ENCODE measurements around the gene KCNIP1.

Gene KCNIP1

GRCh38 chr5:170597872-170598271, 94.1 kb downstream of the KCNIP1 start:
- DNase-seq (ENCODE audit: low read depth), result no peak

GRCh38 chr5:170599756-170600155, 95.9 kb downstream of the KCNIP1 start:
- no peak for DNase-seq (ENCODE audit: low read depth)

GRCh38 chr5:170601619-170602018, 97.8 kb downstream of the KCNIP1 start:
- no peak for DNase-seq (ENCODE audit: low read depth)

- DNase-seq (ENCODE audit: low read depth), result no peak
These were observed 99.3 kb downstream of the KCNIP1 start for GRCh38 chr5:170603109-170603508.

GRCh38 chr5:170603578-170604565, 100.1 kb downstream of the KCNIP1 start:
- no peak for DNase-seq (ENCODE audit: low read depth)

DNA sequence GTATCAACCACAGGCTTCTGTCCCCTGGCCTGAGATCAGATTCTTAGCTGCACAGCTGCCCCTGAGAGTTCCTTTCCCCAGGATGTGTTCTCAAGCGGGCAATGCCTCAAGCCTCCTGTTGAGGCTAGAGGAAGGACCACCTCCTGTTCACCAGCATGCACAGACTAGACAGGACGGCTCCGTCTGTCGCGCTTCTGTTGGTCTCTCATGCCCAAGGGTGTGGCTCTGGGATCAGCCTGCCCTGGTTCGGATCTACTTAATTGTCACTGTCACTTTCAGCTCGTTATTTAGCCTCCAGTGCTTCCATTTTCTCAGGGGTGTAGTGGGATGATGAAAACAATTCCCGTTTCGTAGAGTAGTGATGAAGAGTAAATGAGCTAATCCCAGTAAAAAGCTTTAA, 103.1 kb downstream of the KCNIP1 start:
- DNase-seq (ENCODE audit: low read depth), result no peak

GRCh38 chr5:170611449-170612090, 107.8 kb downstream of the KCNIP1 start:
- DNase-seq (ENCODE audit: low read depth), result no peak

DNA sequence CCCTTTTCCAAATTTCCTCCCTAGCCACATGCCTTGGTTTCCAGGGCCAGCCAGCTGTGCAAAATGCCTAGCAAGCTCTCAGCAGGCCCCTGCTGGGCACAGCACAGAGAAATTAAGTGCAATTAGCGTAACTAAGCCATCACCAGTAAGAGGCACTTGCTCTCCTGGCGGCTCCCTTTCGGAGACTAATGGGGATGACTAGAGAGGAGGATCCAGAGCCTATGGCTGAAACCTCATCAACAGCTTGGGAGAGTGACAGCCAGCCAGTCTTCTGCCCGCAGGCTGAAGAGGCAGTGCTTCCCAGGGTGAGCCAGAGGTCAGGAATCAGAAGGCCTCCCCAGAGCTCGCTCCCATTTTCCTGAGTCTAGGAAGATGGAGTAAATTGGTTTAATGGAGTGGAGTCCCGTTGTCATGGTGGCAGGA, 108.4 kb downstream of the KCNIP1 start:
- DNase-seq (ENCODE audit: low read depth), result no peak

DNA sequence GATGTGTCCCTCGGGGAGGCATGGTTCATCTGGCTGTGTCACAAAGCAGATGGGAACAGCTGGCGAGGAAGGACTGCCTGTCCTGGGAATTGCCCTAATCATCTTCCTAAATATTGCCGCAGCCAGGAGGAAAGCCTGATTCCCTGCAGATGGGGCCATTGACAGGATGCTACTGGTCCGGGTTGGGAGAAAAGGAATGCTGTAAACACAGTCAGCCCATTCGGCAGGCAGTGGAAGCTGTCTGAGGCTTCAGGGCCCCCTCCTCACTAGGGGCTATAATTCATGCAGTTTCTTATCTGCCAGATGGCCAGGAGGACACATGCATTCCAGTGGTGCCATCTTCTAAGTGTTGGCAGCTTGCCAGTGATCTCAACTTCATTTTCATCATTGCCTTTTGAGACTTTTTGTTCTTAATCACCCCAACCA, 110.3 kb downstream of the KCNIP1 start:
- no peak for DNase-seq (ENCODE audit: low read depth)

GRCh38 chr5:170614720-170615119, 110.9 kb downstream of the KCNIP1 start:
- DNase-seq (ENCODE audit: low read depth), result no peak

DNA sequence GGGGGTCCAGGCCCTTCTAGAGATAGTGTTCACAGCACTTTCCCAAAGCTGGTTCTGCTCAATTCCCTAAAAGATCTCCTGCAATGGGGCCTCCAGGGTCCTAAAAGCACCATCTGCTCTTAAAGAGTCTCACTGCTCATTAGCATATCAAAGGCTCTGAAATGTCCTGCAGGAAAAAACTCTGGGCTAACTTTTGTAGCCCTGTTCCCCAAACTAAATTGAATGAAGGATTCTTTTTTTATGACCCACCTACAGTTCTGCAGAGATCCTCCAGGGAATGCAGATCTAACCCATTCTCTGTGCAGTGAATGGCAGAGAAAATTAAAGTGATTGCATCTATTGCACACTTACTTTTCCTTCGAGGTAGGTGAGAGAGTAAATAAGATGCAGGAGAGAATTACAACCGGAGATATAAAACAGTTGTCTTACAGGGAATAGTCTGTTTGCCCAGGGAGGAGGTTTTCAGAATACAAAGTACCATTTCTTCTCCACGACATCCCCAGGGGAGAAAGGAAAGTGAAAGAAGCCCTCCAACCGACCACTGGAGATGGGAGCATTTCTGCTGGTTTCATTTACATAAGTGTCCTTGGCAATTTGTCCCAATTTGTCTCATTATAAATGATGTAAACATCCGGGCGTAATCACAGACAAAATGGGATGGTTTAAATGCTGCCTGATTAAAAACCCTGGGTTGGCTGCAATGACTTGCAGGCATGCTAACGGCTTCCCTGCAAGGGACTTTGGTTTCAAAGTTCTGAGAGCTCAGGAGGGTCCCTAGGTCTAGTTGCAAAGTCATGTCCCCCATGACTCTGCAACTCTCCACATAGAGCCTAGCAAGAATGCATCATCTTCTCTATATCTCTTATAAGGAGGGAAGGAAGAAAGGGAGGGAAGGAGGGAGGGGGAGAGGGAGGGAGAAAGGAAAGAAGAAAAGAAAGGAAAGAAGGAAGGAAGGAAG, 114.0 kb downstream of the KCNIP1 start:
- no peak for DNase-seq (ENCODE audit: low read depth)

GRCh38 chr5:170619869-170620268, 116.0 kb downstream of the KCNIP1 start:
- no peak for DNase-seq (ENCODE audit: low read depth)

- no peak for DNase-seq (ENCODE audit: low read depth)
These were observed 119.1 kb downstream of the KCNIP1 start for GRCh38 chr5:170622933-170623332.

GRCh38 chr5:170623576-170624181, 119.9 kb downstream of the KCNIP1 start:
- no peak for DNase-seq (ENCODE audit: low read depth)

DNA sequence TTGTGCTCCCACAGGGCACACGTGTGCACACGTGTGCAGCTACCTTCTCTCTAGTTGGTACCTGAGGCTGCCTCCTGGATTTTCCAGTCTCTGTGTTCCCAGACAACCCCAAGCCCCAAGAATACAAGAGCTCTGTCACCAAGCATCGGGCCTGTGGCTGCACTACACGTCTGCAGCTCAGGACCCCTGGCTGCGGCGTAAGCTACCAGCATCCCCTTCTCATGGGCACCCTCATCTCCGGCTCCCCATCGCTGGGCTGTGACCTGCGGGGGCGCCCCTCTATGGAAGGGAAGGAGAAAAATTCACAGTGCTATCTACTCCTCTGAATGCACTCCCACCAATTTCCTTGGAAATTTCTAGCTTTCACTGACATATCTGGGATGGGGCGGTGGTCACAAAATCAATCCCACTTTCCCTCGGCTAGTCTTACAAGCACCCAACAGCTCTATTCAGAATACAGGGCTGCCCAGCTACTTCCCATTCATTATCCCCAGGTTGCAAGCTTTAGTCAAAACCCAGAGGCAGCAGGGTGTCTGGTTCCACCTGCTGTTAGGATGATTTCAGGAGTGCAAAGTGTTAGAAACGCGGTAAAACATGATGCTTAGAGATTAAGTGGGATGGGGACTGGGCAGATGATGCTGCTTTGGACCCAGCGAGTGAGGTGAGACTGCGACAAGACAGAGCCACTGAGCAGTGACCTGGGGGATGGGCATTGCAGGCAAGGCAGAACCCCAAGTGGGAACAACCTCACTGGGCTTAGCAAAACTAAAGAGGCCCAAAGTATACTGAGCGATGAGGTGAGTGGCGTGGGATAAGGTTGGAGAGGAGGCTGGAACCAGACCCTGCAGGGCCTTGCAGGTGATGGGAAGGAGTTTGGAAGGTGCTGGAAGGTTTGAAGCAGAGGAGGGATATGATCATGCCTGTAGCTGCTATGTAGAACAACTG, 121.7 kb downstream of the KCNIP1 start:
- DNase-seq (ENCODE audit: low read depth), result no peak

DNA sequence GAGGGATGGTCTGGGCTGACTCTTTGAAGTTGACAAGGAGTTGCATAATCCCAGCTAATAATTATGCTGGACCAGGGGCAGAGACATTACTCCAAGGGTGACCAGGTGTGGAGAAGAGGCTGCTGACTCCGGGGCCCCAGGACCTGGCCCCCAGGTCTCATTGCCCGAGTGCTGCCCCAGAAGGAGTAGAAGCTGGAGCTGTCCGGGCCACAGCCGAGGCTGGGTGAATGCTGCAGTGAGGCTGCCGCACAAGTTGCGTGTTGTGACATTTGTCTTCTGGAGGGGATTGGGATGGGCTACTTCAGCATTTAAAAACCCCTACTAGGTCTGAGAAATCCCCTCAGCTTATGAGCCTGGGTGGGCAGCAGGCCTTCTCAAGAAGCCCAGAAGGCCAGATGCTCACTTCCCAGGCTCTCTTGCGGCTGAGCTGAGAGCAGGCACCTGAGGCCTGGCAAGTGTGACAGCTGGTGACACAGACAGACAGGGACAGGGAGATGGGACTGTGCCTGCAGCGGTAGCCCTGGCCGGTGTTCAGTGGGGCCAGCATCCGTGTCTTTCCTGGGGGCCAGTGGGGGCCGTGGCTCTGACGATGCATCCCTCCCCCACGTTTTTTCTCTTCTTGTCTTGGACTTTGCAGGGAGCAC, 122.8 kb downstream of the KCNIP1 start:
- no peak for DNase-seq (ENCODE audit: low read depth)

DNA sequence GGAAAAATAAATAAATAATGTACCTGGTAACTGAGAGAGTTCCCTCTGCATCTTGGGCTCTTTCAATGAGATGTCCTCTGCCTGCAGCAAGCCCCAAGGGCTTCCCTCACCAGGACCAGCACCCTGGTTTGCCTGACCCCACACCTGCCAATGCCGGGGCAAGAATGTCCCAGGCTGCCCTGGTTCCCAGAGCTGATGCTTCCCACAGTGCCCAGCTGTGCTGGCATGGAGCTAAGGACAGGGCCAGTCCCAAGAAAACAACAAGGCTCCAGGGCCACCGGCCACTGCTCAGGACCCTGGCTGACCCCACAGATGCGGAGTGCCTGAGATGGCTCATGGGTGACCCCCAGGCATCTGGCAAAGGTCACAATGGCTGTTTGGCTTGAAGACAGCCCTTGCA, 123.5 kb downstream of the KCNIP1 start:
- no peak for DNase-seq (ENCODE audit: low read depth)

DNA sequence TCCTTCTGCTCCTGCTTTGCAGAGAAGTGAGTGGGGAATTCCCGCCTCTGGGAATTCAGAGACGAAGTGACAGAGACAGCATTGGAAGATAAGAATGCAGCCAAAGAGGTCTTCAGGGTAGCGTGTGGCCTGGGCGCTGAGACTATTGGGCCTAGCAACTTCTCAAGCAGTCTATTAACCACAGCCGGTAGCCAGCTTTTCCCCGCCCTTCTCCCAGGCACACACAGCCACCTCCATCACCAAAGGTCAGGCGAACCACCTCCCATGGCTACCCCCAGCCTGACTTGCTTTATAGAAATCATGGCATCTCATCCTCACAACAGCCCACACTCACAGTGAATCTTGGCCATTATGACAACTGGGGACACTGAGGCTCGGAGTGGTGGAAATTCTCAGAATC, 124.2 kb downstream of the KCNIP1 start:
- no peak for DNase-seq (ENCODE audit: low read depth)

DNA sequence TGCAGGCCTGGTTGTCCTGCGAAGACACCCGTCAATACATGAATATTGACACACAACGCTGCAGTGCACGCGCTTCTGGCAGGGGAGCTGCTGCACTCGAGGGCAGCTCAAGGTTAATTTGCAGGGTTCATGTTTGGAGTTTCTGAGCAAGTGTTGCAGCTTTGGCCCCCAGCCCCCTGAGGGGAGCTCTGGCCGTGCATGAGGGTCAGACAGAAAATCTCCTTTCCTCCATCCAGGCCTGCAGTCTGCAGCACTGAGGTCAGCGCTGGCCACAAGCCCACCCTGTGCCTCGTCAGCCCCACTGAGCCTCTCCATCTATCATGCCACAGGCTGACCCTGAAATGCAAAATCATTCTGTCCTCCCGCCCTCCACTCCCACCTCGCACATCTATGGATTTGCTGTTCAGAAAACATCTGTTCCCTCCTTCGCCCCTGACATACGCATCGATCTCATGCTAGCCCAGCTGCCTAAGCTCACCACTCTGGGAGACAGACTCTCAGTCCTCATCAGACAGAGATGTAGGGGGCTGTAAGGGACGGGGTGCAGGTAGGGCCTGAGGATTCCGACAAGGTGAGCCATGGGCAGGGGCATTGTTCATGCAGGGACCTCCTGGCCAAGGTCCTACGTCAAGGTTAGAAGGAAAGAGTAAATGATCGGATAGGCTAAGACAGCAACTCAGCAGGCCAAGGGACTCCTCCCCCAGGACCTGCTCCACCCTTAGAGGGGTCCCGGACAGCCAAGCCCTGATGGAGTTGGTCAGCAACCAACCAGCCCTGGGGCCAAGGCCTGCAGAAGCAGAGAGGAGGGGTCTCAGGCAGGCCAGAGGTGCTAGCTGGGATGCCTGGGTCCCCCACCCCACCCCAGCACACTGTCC, 125.1 kb downstream of the KCNIP1 start:
- DNase-seq (ENCODE audit: low read depth), result no peak
